Tibial nerve (tissue), 4 donors: Measurements from ENCODE around the gene NXPH4.

Experiments used
- EP300 ChIP-seq, 2 donors: sonication (generic); formaldehyde crosslinking; IDR thresholded peaks; one replicate each; pipeline ENCODE4 v1.6.1; 2017; ENCODE audit warnings: antibody characterized with exemption in 2 of 2, mild to moderate bottlenecking in 1 of 2
- TF ChIP-seq, protein P1 (sequence below), 5 experiments: fragments of 200-600 bp in 3 of 5; fragments of 450-650 bp in 2 of 5; sonication (generic) in 3 of 5; IDR thresholded peaks; one replicate each; pipeline ENCODE4 v1.5.1; 2016 to 2019; ENCODE audit warnings: antibody characterized with exemption in 5 of 5, mild to moderate bottlenecking in 3 of 5, moderate library complexity in 2 of 5

GRCh38 chr12:57193706-57194245, 22.8 kb upstream of the NXPH4 start:
- TF ChIP-seq, protein P1, sequence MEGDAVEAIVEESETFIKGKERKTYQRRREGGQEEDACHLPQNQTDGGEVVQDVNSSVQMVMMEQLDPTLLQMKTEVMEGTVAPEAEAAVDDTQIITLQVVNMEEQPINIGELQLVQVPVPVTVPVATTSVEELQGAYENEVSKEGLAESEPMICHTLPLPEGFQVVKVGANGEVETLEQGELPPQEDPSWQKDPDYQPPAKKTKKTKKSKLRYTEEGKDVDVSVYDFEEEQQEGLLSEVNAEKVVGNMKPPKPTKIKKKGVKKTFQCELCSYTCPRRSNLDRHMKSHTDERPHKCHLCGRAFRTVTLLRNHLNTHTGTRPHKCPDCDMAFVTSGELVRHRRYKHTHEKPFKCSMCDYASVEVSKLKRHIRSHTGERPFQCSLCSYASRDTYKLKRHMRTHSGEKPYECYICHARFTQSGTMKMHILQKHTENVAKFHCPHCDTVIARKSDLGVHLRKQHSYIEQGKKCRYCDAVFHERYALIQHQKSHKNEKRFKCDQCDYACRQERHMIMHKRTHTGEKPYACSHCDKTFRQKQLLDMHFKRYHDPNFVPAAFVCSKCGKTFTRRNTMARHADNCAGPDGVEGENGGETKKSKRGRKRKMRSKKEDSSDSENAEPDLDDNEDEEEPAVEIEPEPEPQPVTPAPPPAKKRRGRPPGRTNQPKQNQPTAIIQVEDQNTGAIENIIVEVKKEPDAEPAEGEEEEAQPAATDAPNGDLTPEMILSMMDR (IDR thresholded peaks at IDR 0.05) = no peak
- TF ChIP-seq EP300 (IDR thresholded peaks at IDR 0.05) = no peak
